LHCN-M2 (cell line): Measurements from ENCODE around the gene C19orf53. TPM values are rescaled to one million over a fixed set of nuclear protein-coding genes. Genes with fewer than 3 reads are reported as not detected.

Experiments used
- DNase-seq: peaks from one replicate; pipeline ENCODE4 v3.0.0-alpha.2; 2012; ENCODE audit warnings: low read depth
- total RNA-seq: library from RNA; depleted of rRNA; stranded (reverse); fragments of >200 nt; gene quantifications from 2 replicates; pipeline ENCODE4 v1.2.3, GENCODE V29; 2014; rRNA removed

Gene C19orf53
- total RNA-seq, 1 experiment from 2014 or later = 183 TPM

DNA sequence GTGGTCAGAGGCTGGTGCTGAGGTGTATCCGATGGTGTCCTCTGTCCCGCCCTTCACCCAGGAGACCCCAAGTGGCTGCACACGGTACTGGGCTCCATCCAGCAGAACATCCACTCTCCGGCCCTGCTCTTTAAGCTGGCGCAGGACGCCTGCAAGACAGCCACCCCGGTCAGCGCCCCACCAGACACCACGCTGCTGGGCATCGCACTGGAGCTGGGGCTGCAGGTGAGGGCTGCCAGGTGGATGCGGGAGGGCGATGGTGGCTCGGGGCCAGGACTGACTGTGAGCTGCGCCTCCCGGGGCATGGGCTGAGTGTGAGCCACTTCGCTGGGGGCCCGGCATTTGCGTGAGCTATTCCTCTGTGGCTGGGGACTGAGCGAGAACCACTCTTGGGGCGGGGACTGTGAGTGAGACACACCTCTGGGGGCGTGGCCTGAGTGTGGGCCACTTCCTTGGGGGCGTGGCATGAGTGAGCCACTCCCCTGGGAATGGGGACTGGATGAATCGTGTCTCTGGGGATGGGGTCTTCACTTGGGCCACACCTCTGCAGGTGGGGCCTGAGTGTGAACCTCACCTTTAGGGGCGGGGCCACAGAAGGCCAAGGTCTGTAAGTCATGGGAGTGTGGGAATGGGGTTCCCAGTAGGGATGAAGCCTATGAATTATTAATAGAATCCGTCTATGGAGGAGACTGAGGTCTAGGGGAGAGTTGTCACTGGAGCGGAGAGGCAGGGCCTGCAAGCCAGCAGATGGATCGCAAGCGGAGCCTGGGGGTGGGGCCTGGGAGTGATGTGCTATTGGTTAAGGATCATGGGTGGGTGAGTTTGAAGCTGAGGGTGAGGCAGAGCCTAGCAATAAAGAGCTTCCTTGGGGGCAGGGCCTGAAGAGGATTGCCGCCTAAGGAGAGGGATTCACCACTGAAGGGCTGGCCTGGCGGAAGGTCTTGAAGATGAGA, 51.5 kb downstream of the C19orf53 start:
- peak; percentile 36 for DNase-seq

GRCh38 chr19:13826652-13827235, 52.5 kb downstream of the C19orf53 start:
- DNase-seq = no peak

DNA sequence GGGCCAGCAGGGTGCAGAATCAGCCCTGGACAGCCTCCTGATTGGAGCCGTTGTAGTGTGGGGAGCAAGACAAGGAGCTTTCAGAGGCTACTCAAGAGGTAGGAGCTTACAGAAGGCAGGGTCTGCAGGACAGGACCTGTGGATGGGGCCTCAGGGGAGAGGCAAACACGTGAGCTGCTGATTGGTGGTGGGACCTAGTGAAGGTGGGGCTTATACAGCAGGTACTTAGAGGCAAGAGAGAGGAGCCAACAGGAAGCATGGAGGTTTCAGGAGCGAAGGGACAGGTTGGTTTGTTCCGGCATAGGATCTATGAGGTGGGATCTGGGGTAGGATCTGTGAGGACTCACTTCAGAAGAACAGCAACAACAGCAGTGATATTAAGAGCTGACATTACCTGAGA, 53.4 kb downstream of the C19orf53 start:
- DNase-seq = no peak

Other genes starting within 250 kb of the C19orf53 start
- gene MRI1, start 9.9 kb upstream of the C19orf53 start, total RNA-seq = 38.7 and 50.3 TPM in 2 replicates
- 1.8 and 2.7 TPM in 2 replicates for gene ZSWIM4, start 21.0 kb downstream of the C19orf53 start, total RNA-seq
- gene NANOS3, start 102.7 kb downstream of the C19orf53 start, total RNA-seq = not detected in 2 replicates
- 1.1 and 1.7 TPM in 2 replicates for gene BRME1, start 131.7 kb downstream of the C19orf53 start, total RNA-seq
- 19.2 and 21.0 TPM in 2 replicates for gene CC2D1A, start 131.7 kb downstream of the C19orf53 start, total RNA-seq
- gene PODNL1, start 164.0 kb downstream of the C19orf53 start, total RNA-seq = 2.1 and 5.2 TPM in 2 replicates
- gene DCAF15, start 178.1 kb downstream of the C19orf53 start, total RNA-seq = 28.8 and 30.2 TPM in 2 replicates
- 2.2 and 2.5 TPM in 2 replicates for gene RFX1, start 231.9 kb downstream of the C19orf53 start, total RNA-seq